ENCODE data around the gene PTPRD.

Gene PTPRD

GRCh38 chr9:9847750-9848149 is 765.1 kb downstream of the PTPRD start:
- no peak for DNase-seq

GRCh38 chr9:9846557-9846956 is 766.2 kb downstream of the PTPRD start:
- no peak for DNase-seq

- DNase-seq, result no peak
Observed at GRCh38 chr9:9820436-9820835, 792.4 kb downstream of the PTPRD start.

- DNase-seq, result no peak
Observed at GRCh38 chr9:9819886-9820285, 792.9 kb downstream of the PTPRD start.

GRCh38 chr9:9817176-9817575 is 795.6 kb downstream of the PTPRD start:
- no peak for DNase-seq

- DNase-seq, result no peak
Observed at GRCh38 chr9:9804109-9804508, 808.7 kb downstream of the PTPRD start.

- DNase-seq, result no peak
Observed at GRCh38 chr9:9799287-9799686, 813.5 kb downstream of the PTPRD start.

- no peak for DNase-seq
Observed at GRCh38 chr9:9792144-9792857, 820.5 kb downstream of the PTPRD start.

- no peak for DNase-seq
Observed at GRCh38 chr9:9791611-9792010, 821.2 kb downstream of the PTPRD start.

GRCh38 chr9:9790216-9790872 is 822.5 kb downstream of the PTPRD start:
- DNase-seq, result no peak

GRCh38 chr9:9783711-9784110 is 829.1 kb downstream of the PTPRD start:
- no peak for DNase-seq

- no peak for DNase-seq
Observed at GRCh38 chr9:9783211-9783610, 829.6 kb downstream of the PTPRD start.

GRCh38 chr9:9778293-9778692 is 834.5 kb downstream of the PTPRD start:
- no peak for DNase-seq

GRCh38 chr9:9774471-9774870 is 838.3 kb downstream of the PTPRD start:
- DNase-seq, result no peak

- no peak for DNase-seq
Observed at GRCh38 chr9:9771314-9771713, 841.5 kb downstream of the PTPRD start.

GRCh38 chr9:9764821-9765220 is 848.0 kb downstream of the PTPRD start:
- DNase-seq, result no peak

GRCh38 chr9:9754186-9754585 is 858.6 kb downstream of the PTPRD start:
- DNase-seq, result no peak

- no peak for DNase-seq
Observed at GRCh38 chr9:9753266-9753665, 859.5 kb downstream of the PTPRD start.

- DNase-seq, result no peak
Observed at GRCh38 chr9:9752722-9753121, 860.1 kb downstream of the PTPRD start.

- no peak for DNase-seq
Observed at GRCh38 chr9:9751996-9752395, 860.8 kb downstream of the PTPRD start.

GRCh38 chr9:9750719-9751118 is 862.1 kb downstream of the PTPRD start:
- no peak for DNase-seq

GRCh38 chr9:9749591-9749990 is 863.2 kb downstream of the PTPRD start:
- DNase-seq, result no peak

- no peak for DNase-seq
Observed at GRCh38 chr9:9747787-9748186, 865.0 kb downstream of the PTPRD start.

- DNase-seq, result no peak
Observed at GRCh38 chr9:9746826-9747225, 866.0 kb downstream of the PTPRD start.

- no peak for DNase-seq
Observed at GRCh38 chr9:9743822-9744221, 869.0 kb downstream of the PTPRD start.
